Left lobe of liver (tissue), 2 donors: ENCODE results near the gene S100A8. TPM values are rescaled to one million over a fixed set of nuclear protein-coding genes. Genes with fewer than 3 reads are reported as not detected.
"Not testable (repeated sequence)": the region's sequence is repeated elsewhere in the genome, so short reads cannot be mapped to it uniquely, and the experiment has no call there.

Source experiments
- ATAC-seq: fragments of 200-7000 bp; cut with Tn5 transposase; one replicate; pipeline ENCODE4 v1.9.1; 2020; ENCODE audit warnings: mild to moderate bottlenecking, moderate library complexity
- DNase-seq: peaks from one replicate; pipeline ENCODE4 v3.0.0-alpha.2; 2020; ENCODE audit warnings: low spot score
- total RNA-seq: library from RNA; stranded (reverse); gene quantifications from one replicate; pipeline ENCODE4 v1.2.1, GENCODE V29; 2021
- donor health status: DM: no; HTN: no; CAD: no; lungs with moderate emphysema.
- donor health status: DM: no; HTN: yes; CAD: no.

Gene S100A8
- total RNA-seq, 1 donor from 2014 or later: 23.7 TPM

- ATAC-seq: no peak
- DNase-seq: peak; percentile 33
Measured at GRCh38 chr1:153349363-153350320, 41.2 kb downstream of the S100A8 start.

GRCh38 chr1:153348511-153349362 lies 42.1 kb downstream of the S100A8 start, which contains the start of gene PGLYRP4:
TSS of gene PGLYRP4 (minus strand) at chr1:153348841. CDS start at chr1:153347932, 909 bp downstream.
- no peak for ATAC-seq
- no peak for DNase-seq

GRCh38 chr1:153347856-153348255 lies 43.0 kb downstream of the S100A8 start:
- ATAC-seq (no peak), DNase-seq (no peak)

GRCh38 chr1:153347049-153347448 lies 43.8 kb downstream of the S100A8 start:
- DNase-seq, ATAC-seq: not testable (repeated sequence)

- no peak for DNase-seq
- ATAC-seq: no peak
Measured at GRCh38 chr1:153346077-153346723, 44.7 kb downstream of the S100A8 start.

- no peak for DNase-seq
- ATAC-seq: no peak
Measured at GRCh38 chr1:153345187-153346076, 45.4 kb downstream of the S100A8 start.

- ATAC-seq (no peak), DNase-seq (no peak)
Measured at GRCh38 chr1:153344718-153345025, 46.2 kb downstream of the S100A8 start.

GRCh38 chr1:153343811-153344717 lies 46.8 kb downstream of the S100A8 start:
- DNase-seq (no peak), ATAC-seq (no peak)

GRCh38 chr1:153343040-153343681 lies 47.7 kb downstream of the S100A8 start:
- DNase-seq (no peak), ATAC-seq (no peak)

GRCh38 chr1:153342178-153342577 lies 48.7 kb downstream of the S100A8 start:
- ATAC-seq (no peak), DNase-seq (no peak)

- no peak for DNase-seq
Measured at GRCh38 chr1:153341431-153341934, 49.4 kb downstream of the S100A8 start.

GRCh38 chr1:153340356-153340755 lies 50.5 kb downstream of the S100A8 start:
- DNase-seq: no peak
- no peak for ATAC-seq

More at GRCh38 chr1:153341431-153341934, 49.4 kb downstream of the S100A8 start:
- no peak for ATAC-seq

Other genes starting within 250 kb of the S100A8 start
- gene SPRR2G, start 240.2 kb downstream of the S100A8 start, total RNA-seq: not detected
- gene LELP1, start 187.6 kb downstream of the S100A8 start, total RNA-seq: not detected
- gene PRR9, start 173.5 kb downstream of the S100A8 start, total RNA-seq: not detected
- gene LORICRIN, start 131.4 kb downstream of the S100A8 start, total RNA-seq: not detected
- not detected for gene PGLYRP3, start 78.1 kb downstream of the S100A8 start, total RNA-seq
- not detected for gene PGLYRP4, start 42.2 kb downstream of the S100A8 start, total RNA-seq
- 36.3 TPM for gene S100A9, start 33.2 kb downstream of the S100A8 start, total RNA-seq
- gene S100A12, start 15.5 kb downstream of the S100A8 start, total RNA-seq: 1.2 TPM
- not detected for gene S100A7A, start 25.4 kb upstream of the S100A8 start, total RNA-seq
- not detected for gene S100A7, start 69.6 kb upstream of the S100A8 start, total RNA-seq
- 13.9 TPM for gene S100A6, start 144.9 kb upstream of the S100A8 start, total RNA-seq
- not detected for gene S100A5, start 149.9 kb upstream of the S100A8 start, total RNA-seq
- gene S100A4, start 154.7 kb upstream of the S100A8 start, total RNA-seq: 7.1 TPM
- not detected for gene S100A3, start 158.2 kb upstream of the S100A8 start, total RNA-seq
- gene S100A2, start 174.8 kb upstream of the S100A8 start, total RNA-seq: 0.55 TPM
- gene S100A16, start 222.1 kb upstream of the S100A8 start, total RNA-seq: 57.4 TPM
- 4.9 TPM for gene S100A14, start 225.3 kb upstream of the S100A8 start, total RNA-seq
- 10.2 TPM for gene S100A13, start 236.4 kb upstream of the S100A8 start, total RNA-seq
- 1.7 TPM for gene S100A1, start 237.4 kb upstream of the S100A8 start, total RNA-seq
- 24.5 TPM for gene CHTOP, start 243.0 kb upstream of the S100A8 start, total RNA-seq